ENCODE results near the gene ASIC2. TPM values are rescaled to one million over a fixed set of nuclear protein-coding genes. Genes with fewer than 3 reads are reported as not detected.

Gene ASIC2
- total RNA-seq, 3 donors from 2014 or later: 0.15 to 0.16 TPM; not detected in 1

DNA sequence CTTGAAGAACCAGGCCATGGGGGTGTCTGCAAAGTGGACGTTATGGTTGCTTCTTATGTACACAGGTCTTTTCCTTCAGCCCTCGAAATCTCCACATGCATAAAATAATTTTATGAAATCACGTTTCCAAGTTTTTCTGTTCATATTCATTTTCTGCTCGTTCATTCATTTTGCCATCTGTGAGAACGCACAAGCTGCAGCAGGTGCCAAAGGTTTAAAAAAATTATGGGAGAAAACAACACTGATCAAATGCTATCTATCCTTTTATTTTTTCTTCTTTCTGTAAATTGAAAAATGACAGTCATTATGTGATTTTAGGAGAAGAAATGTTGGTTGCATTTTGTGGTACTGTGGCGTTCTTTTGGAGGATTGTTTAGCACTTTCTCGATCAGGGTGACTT, 285.9 kb downstream of the ASIC2 start:
- Histone ChIP-seq H3K9me3 (no peaks in the 10 kb centered on the region), H3K27me3 (no peaks in the 10 kb centered on the region), H3K27ac (no peak overlapping the region), H3K36me3 (no peaks in the 10 kb centered on the region), H3K4me3 (no peak overlapping the region), H3K4me1 (no peaks in the 10 kb centered on the region)
- intact Hi-C loops (cut with DNase I; ENCODE audit: low total_unique reads): no loop called here
- TF ChIP-seq, protein P1, sequence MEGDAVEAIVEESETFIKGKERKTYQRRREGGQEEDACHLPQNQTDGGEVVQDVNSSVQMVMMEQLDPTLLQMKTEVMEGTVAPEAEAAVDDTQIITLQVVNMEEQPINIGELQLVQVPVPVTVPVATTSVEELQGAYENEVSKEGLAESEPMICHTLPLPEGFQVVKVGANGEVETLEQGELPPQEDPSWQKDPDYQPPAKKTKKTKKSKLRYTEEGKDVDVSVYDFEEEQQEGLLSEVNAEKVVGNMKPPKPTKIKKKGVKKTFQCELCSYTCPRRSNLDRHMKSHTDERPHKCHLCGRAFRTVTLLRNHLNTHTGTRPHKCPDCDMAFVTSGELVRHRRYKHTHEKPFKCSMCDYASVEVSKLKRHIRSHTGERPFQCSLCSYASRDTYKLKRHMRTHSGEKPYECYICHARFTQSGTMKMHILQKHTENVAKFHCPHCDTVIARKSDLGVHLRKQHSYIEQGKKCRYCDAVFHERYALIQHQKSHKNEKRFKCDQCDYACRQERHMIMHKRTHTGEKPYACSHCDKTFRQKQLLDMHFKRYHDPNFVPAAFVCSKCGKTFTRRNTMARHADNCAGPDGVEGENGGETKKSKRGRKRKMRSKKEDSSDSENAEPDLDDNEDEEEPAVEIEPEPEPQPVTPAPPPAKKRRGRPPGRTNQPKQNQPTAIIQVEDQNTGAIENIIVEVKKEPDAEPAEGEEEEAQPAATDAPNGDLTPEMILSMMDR (IDR thresholded peaks at IDR 0.05): no peak
- TF ChIP-seq POLR2A (IDR thresholded peaks at IDR 0.05): no peak
- no peak for TF ChIP-seq POLR2AphosphoS5 (IDR thresholded peaks at IDR 0.05)
- no peak for DNase-seq (ENCODE audit: low spot score in 2 of 2)

DNA sequence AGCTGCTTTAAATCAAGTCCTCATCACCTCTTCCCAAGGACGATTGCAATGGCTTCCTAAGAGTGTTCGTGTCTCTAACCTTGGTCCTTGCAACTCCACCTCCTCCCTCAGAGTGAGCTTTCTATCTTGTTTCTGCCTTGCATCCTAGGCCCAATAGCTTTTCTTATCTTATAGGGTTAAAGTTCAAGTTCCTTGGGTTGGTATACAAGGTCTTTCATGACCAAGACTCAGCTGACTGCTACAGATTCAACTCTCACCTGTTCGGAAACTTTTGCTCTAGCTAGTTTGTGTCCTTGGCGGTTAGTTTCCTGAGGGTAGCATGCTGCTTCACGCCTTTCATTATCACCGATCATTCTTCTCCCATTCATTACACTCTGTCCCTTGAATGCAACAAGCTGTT, 290.8 kb downstream of the ASIC2 start:
- Histone ChIP-seq H3K27me3 (no peaks in the 10 kb centered on the region), H3K36me3 (no peaks in the 10 kb centered on the region), H3K9me3 (no peaks in the 10 kb centered on the region), H3K4me1 (no peaks in the 10 kb centered on the region), H3K4me3 (no peak overlapping the region), H3K27ac (no peak overlapping the region)
- intact Hi-C loops (cut with DNase I; ENCODE audit: low total_unique reads): no loop called here
- TF ChIP-seq POLR2A (IDR thresholded peaks at IDR 0.05) (no peak), POLR2AphosphoS5 (IDR thresholded peaks at IDR 0.05) (no peak)
- TF ChIP-seq, protein P1 (IDR thresholded peaks at IDR 0.05): no peak
- DNase-seq (ENCODE audit: low spot score in 2 of 2): no peak

DNA sequence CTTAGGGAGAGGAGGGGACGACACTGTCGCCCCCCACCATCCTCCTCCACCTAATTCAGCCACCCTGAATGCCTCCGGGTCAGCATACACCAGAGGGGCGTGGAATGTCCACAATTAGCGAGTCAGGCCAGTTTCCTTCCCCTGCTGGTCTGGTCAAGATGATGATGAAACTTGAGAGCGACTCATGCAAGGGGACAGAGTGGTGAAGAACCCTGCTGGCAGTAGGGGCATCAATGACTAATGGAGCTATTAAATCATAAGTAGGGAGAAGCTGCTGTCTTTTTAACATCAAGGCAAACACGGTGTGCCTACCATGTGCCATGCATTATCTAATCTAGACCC, 294.2 kb downstream of the ASIC2 start:
- no peak for DNase-seq (ENCODE audit: low spot score in 2 of 2)
- TF ChIP-seq POLR2A (IDR thresholded peaks at IDR 0.05): no peak
- TF ChIP-seq POLR2AphosphoS5 (IDR thresholded peaks at IDR 0.05): no peak
- TF ChIP-seq, protein P1 (IDR thresholded peaks at IDR 0.05): no peak
- no peak overlapping the region for H3K27ac ChIP-seq
- H3K4me1 ChIP-seq: no peaks in the 10 kb centered on the region
- intact Hi-C loops (cut with DNase I; ENCODE audit: low total_unique reads): no loop called here
- no peak overlapping the region for H3K4me3 ChIP-seq
- no peaks in the 10 kb centered on the region for H3K36me3 ChIP-seq
- no peaks in the 10 kb centered on the region for H3K27me3 ChIP-seq
- no peaks in the 10 kb centered on the region for H3K9me3 ChIP-seq

DNA sequence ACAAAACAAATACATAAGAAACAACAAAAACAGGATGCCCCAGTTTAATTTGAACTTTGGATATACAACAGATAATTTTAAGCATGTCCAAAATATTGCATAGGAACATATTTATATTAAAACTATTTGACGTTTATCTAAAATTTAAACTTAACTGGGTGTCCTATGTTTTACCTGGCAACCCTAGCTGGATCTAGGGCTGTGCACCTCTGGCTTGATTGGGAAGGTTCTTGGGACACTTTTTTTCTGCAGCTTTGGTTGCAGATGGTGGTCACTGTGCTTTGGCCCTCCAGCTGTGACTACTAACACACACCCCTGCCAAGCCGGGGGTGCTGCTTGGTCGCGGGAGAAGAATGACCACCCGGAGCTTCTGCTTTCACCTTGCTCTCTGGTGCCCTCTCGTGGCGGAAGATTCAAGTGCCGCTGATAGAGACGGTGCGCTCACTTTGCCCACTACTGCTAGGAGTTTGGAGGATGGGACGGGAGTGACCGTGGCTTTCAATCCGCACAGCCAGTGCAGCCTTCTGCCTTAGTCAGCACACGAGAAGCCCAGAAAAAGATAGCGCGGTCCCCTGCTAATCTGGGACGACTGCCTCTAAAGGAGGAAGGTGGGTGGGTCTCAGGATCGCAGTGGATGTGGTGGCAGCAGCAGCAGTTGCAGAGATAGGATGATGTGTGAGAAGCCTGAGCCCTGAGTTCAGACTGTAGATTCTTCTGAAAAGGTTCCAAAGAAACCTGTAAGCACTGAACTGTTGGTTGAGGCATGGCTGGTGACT, 294.8 kb downstream of the ASIC2 start:
- TF ChIP-seq, protein P1 (IDR thresholded peaks at IDR 0.05): peak; percentile 63 to 81 (median 79)
- no peak for TF ChIP-seq POLR2AphosphoS5 (IDR thresholded peaks at IDR 0.05)
- H3K4me3 ChIP-seq: peak overlapping the region in 1 of 3 donors; percentile 3
- H3K9me3 ChIP-seq: no peaks in the 10 kb centered on the region
- no peak overlapping the region for H3K27ac ChIP-seq
- H3K27me3 ChIP-seq: no peaks in the 10 kb centered on the region
- no peaks in the 10 kb centered on the region for H3K4me1 ChIP-seq
- H3K36me3 ChIP-seq: no peaks in the 10 kb centered on the region
- peak; percentile 53 to 77 for DNase-seq (ENCODE audit: low spot score in 2 of 2)
- intact Hi-C loops (cut with DNase I; ENCODE audit: low total_unique reads): no loop called here

DNA sequence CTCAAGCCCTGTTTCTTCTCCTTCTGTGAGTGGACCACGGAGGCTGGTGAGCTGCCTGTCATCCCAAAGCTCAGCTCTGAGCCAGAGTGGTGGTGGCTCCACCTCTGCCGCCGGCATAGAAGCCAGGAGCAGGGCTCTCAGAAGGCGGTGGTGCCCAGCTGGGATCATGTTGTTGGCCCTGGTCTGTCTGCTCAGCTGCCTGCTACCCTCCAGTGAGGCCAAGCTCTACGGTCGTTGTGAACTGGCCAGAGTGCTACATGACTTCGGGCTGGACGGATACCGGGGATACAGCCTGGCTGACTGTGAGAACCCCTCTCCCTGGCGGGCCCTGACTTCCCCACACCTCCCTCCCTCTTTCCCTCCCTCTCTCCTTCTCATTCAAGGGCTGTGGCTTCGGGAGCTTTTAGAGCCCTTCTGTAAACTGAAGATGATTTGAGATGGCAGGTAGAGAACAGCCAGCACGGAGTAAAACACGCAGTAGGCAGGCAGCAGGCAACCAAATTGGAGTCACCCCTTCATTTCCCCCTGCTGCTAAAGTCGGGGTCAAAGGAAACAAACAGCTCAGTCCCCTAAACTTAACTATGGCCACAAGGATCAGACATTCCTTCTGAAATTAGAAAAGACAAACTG, 297.6 kb downstream of the ASIC2 start:
- intact Hi-C loops (cut with DNase I; ENCODE audit: low total_unique reads): no loop called here
- Histone ChIP-seq H3K4me3 (no peak overlapping the region), H3K4me1 (no peaks in the 10 kb centered on the region), H3K27ac (no peak overlapping the region), H3K9me3 (no peaks in the 10 kb centered on the region), H3K36me3 (no peaks in the 10 kb centered on the region), H3K27me3 (no peaks in the 10 kb centered on the region)
- DNase-seq (ENCODE audit: low spot score in 2 of 2): no peak
- TF ChIP-seq, protein P1 (IDR thresholded peaks at IDR 0.05): no peak
- TF ChIP-seq POLR2AphosphoS5 (IDR thresholded peaks at IDR 0.05) (no peak), POLR2A (IDR thresholded peaks at IDR 0.05) (no peak)
